Activated naive CD4-positive, alpha-beta T cell treated with Interleukin-2 at 50 U/mL for 16 hours (primary cell): ENCODE measurements around the gene JOSD1.

Experiments used
- DNase-seq: peaks from one replicate; pipeline ENCODE4 v3.0.0-alpha.2; 2020

Gene JOSD1

GRCh38 chr22:38700789-38701628 is at the start of gene JOSD1:
TSS of gene JOSD1 (minus strand) at chr22:38700943. CDS start at chr22:38699987, 956 bp downstream.
- peak; percentile 97 for DNase-seq

GRCh38 chr22:38750104-38750503 is 49.4 kb upstream of the JOSD1 start:
- no peak for DNase-seq

GRCh38 chr22:38748487-38749136 is 47.9 kb upstream of the JOSD1 start:
- DNase-seq = no peak

- no peak for DNase-seq
Observed at GRCh38 chr22:38745676-38746460, 45.1 kb upstream of the JOSD1 start.

GRCh38 chr22:38744981-38745380 is 44.2 kb upstream of the JOSD1 start:
- no peak for DNase-seq

- DNase-seq = no peak
Observed at GRCh38 chr22:38742176-38742942, 41.6 kb upstream of the JOSD1 start.

- DNase-seq = no peak
Observed at GRCh38 chr22:38741576-38741975, 40.8 kb upstream of the JOSD1 start.

GRCh38 chr22:38741166-38741565 is 40.4 kb upstream of the JOSD1 start:
- no peak for DNase-seq

GRCh38 chr22:38740754-38741153 is 40.0 kb upstream of the JOSD1 start:
- no peak for DNase-seq

GRCh38 chr22:38740116-38740723 is 39.5 kb upstream of the JOSD1 start:
- DNase-seq = no peak

- no peak for DNase-seq
Observed at GRCh38 chr22:38739300-38740055, 38.7 kb upstream of the JOSD1 start.

GRCh38 chr22:38738475-38739070 is 37.8 kb upstream of the JOSD1 start:
- no peak for DNase-seq

- no peak for DNase-seq
Observed at GRCh38 chr22:38737302-38738060, 36.7 kb upstream of the JOSD1 start.

- no peak for DNase-seq
Observed at GRCh38 chr22:38736257-38736570, 35.5 kb upstream of the JOSD1 start.

GRCh38 chr22:38735465-38736256 is 34.9 kb upstream of the JOSD1 start:
- DNase-seq = no peak

GRCh38 chr22:38735126-38735464 is 34.4 kb upstream of the JOSD1 start:
- no peak for DNase-seq

GRCh38 chr22:38734421-38735100 is 33.8 kb upstream of the JOSD1 start:
- DNase-seq = no peak

- no peak for DNase-seq
Observed at GRCh38 chr22:38733724-38734381, 33.1 kb upstream of the JOSD1 start.

GRCh38 chr22:38733329-38733723 is 32.6 kb upstream of the JOSD1 start:
- DNase-seq = peak; percentile 55
